GM12873 (cell line): ENCODE measurements around the gene CRAMP1.
A peak's percentile ranks its signal among the peaks of the same experiment; 100 is the strongest.

ENCODE experiments used
- TF ChIP-seq, protein P1 (sequence below): IDR thresholded peaks from 2 replicates; pipeline ENCODE4 v1.5.1; 2012; ENCODE audit warnings: low read depth, mild to moderate bottlenecking, moderate library complexity, low read length, control low read depth; ENCODE audit not compliant: insufficient read depth; ENCODE audit errors: missing control alignments

CRAMP1 gene

DNA sequence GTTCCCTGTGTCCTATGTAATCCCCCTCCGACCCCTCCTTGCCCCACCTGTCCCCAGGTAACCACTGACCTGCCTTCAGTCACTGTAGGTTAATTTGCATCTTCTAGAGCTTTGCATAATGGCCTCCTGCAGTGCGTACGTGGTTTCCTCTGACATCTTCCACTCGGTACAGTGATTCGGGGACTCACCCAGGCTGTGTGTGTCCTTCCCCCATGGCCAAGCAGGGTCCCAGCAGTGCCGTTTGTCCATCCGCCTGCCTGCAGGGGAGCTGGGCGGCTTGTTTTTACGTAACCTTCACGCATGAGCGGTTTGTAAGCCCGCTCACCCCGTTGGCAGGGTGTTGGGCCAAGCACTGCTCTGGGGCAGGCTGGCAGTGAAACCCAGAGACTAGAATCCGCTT, 101.8 kb downstream of the CRAMP1 start:
- TF ChIP-seq, protein P1, sequence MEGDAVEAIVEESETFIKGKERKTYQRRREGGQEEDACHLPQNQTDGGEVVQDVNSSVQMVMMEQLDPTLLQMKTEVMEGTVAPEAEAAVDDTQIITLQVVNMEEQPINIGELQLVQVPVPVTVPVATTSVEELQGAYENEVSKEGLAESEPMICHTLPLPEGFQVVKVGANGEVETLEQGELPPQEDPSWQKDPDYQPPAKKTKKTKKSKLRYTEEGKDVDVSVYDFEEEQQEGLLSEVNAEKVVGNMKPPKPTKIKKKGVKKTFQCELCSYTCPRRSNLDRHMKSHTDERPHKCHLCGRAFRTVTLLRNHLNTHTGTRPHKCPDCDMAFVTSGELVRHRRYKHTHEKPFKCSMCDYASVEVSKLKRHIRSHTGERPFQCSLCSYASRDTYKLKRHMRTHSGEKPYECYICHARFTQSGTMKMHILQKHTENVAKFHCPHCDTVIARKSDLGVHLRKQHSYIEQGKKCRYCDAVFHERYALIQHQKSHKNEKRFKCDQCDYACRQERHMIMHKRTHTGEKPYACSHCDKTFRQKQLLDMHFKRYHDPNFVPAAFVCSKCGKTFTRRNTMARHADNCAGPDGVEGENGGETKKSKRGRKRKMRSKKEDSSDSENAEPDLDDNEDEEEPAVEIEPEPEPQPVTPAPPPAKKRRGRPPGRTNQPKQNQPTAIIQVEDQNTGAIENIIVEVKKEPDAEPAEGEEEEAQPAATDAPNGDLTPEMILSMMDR, result no peak

DNA sequence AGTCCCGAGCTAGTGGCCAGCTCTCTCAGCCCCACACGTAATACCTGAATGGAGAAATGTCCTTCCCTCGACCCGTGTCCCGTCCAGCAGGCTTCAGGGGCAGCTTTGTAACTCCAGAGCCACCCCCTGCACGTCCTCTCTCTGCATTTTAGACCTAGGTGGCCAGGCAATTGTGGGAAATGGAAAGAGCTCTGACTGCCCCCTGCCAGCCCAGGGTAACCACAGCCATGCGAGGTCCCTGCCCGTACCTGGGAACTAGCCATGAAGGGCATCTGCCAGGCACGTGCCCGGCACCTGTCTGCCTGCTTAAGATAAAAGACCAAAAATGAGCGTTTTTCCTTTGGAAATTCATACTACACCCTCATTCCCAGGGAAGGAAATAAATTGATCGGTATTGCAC, 103.1 kb downstream of the CRAMP1 start:
- TF ChIP-seq, protein P1, result no peak

DNA sequence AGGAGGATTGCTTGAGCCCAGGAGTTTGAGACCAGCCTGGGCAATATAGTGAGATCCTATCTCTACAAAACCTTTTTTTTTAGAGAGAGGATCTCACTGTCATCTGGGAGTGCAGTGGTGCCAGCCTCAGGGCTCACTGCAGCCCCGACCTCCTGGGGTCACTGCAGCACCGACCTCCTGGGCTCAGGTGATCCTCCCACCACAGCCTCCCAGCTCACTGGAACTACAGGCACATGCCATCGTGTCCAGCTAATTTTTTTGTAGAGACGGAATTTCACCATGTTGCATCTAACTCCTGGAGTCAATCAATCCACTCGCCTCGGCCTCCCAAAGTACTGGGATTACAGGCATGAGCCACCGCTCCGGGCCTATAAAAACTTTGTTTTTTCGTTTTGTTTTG, 109.2 kb downstream of the CRAMP1 start:
- TF ChIP-seq, protein P1, result no peak

GRCh38 chr16:1723450-1724147, 111.4 kb downstream of the CRAMP1 start:
- TF ChIP-seq, protein P1, result peak; percentile 69

GRCh38 chr16:1724491-1724890, 112.3 kb downstream of the CRAMP1 start:
- TF ChIP-seq, protein P1, result no peak

GRCh38 chr16:1726661-1727502, 114.7 kb downstream of the CRAMP1 start:
- TF ChIP-seq, protein P1, result no peak
